GM23248 (cell line): Measurements from ENCODE around the gene ACTL8.

Source experiments
- EZH2 ChIP-seq: fragments of 200-600 bp; sonication (generic); IDR thresholded peaks from 2 replicates; pipeline ENCODE4 v1.6.1; 2018; ENCODE audit warnings: antibody characterized with exemption, mild to moderate bottlenecking; ENCODE audit not compliant: insufficient read depth, poor library complexity, severe bottlenecking
- EZH2phosphoT487 ChIP-seq: fragments of 200-600 bp; sonication (generic); IDR thresholded peaks from 2 replicates; pipeline ENCODE4 v1.6.1; 2018; ENCODE audit warnings: antibody characterized with exemption, moderate library complexity, mild to moderate bottlenecking, low read depth; ENCODE audit not compliant: insufficient read depth

DNA sequence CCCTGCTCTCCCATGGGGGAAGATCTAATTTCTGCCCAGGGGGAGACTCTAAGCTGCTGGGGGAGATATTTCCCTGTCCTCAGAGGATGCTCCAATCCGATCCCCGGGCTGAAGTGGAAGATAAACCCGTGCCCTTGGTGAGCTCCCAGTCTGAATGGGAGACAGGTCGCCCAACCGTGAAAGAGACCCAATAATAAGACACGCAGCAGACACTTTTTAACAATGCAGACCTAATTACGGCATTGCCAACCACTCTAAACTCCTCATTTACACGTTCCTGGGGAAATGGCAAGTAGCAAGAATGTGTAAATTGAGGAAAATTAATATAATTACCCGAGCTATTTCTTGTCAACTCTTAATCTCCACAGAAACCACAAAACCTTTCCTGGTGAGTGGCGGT is 48.7 kb upstream of the ACTL8 start:
- TF ChIP-seq EZH2 (no peak), EZH2phosphoT487 (no peak)
